ENCODE data around the gene LCE3D.
"Not testable (repeated sequence)": the region's sequence is repeated elsewhere in the genome, so short reads cannot be mapped to it uniquely, and the experiment has no call there.

DNA sequence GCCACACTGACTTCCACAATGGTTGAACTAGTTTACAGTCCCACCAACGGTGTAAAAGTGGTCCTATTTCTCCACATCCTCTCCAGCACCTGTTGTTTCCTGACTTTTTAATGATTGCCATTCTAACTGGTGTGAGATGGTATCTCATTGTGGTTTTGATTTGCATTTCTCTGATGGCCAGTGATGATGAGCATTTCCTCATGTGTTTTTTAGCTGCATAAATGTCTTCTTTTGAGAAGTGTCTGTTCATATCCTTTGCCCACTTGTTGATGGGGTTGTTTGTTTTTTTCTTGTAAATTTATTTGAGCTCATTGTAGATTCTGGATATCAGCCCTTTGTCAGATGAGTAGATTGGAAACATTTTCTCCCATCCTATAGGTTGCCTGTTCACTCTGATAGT, 32.0 kb downstream of the LCE3D start:
- TF ChIP-seq POLR2AphosphoS5, POLR2A, EP300 (IDR thresholded peaks at IDR 0.05): not testable (repeated sequence)
- TF ChIP-seq, protein P1, sequence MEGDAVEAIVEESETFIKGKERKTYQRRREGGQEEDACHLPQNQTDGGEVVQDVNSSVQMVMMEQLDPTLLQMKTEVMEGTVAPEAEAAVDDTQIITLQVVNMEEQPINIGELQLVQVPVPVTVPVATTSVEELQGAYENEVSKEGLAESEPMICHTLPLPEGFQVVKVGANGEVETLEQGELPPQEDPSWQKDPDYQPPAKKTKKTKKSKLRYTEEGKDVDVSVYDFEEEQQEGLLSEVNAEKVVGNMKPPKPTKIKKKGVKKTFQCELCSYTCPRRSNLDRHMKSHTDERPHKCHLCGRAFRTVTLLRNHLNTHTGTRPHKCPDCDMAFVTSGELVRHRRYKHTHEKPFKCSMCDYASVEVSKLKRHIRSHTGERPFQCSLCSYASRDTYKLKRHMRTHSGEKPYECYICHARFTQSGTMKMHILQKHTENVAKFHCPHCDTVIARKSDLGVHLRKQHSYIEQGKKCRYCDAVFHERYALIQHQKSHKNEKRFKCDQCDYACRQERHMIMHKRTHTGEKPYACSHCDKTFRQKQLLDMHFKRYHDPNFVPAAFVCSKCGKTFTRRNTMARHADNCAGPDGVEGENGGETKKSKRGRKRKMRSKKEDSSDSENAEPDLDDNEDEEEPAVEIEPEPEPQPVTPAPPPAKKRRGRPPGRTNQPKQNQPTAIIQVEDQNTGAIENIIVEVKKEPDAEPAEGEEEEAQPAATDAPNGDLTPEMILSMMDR (IDR thresholded peaks at IDR 0.05) = not testable (repeated sequence)
